Measurements from ENCODE around the gene CCR8.

DNA sequence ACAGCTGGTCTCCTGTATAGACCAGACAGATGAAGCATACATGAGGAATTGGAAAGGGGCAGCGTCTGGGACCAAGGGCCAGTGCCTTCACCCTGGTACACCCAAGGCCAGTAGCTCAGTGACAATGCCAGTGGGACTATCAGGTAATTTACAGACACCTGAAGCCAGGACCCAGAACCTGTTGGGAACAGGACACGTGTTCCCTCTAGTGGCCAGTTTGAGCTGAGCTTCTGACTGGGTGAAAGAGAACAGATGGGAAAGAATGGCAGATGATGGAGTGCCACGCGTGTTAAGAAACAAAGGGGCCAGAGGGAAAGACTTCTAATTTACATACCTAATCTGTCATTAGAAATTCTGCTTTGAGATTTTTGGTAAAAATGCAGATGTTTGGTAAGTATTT lies 48.6 kb downstream of the CCR8 start:
- TF ChIP-seq, protein P1, sequence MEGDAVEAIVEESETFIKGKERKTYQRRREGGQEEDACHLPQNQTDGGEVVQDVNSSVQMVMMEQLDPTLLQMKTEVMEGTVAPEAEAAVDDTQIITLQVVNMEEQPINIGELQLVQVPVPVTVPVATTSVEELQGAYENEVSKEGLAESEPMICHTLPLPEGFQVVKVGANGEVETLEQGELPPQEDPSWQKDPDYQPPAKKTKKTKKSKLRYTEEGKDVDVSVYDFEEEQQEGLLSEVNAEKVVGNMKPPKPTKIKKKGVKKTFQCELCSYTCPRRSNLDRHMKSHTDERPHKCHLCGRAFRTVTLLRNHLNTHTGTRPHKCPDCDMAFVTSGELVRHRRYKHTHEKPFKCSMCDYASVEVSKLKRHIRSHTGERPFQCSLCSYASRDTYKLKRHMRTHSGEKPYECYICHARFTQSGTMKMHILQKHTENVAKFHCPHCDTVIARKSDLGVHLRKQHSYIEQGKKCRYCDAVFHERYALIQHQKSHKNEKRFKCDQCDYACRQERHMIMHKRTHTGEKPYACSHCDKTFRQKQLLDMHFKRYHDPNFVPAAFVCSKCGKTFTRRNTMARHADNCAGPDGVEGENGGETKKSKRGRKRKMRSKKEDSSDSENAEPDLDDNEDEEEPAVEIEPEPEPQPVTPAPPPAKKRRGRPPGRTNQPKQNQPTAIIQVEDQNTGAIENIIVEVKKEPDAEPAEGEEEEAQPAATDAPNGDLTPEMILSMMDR (IDR thresholded peaks at IDR 0.05) = peak; percentile 89
- TF ChIP-seq ZFX (IDR thresholded peaks at IDR 0.05; ENCODE audit: borderline replicate concordance) = no peak

Data from 22Rv1 (cell line).